HK-2 (cell line): ENCODE measurements around the gene OR1J1.

ENCODE experiments used
- DNase-seq: peaks from one replicate; pipeline ENCODE4 v3.0.0-alpha.2; 2018; ENCODE audit not compliant: unreplicated experiment

OR1J1 gene

GRCh38 chr9:122445155-122445749, 32.5 kb downstream of the OR1J1 start:
- no peak for DNase-seq

GRCh38 chr9:122444041-122444733, 33.5 kb downstream of the OR1J1 start:
- no peak for DNase-seq

- no peak for DNase-seq
Observed at GRCh38 chr9:122442568-122442967, 35.2 kb downstream of the OR1J1 start.
